AG10803 (cell line): ENCODE results near the gene COX4I2.
"Not testable (repeated sequence)": the region's sequence is repeated elsewhere in the genome, so short reads cannot be mapped to it uniquely, and the experiment has no call there.

ENCODE experiments used
- DNase-seq: peaks from one replicate; pipeline ENCODE4 v3.0.0; 2010; ENCODE audit warnings: low read depth
- H3K4me3 ChIP-seq: 2 replicates; pipeline ENCODE4 v1.5.1; 2011; ENCODE audit warnings: mild to moderate bottlenecking, low read length, control low read depth
- CTCF ChIP-seq: conservative IDR thresholded peaks from 2 replicates; pipeline ENCODE4 v1.5.1; 2011; ENCODE audit warnings: mild to moderate bottlenecking, low read length, control low read depth, inconsistent platforms

Gene COX4I2

GRCh38 chr20:31595654-31596411, 41.9 kb upstream of the COX4I2 start:
- DNase-seq: peak; percentile 97

DNA sequence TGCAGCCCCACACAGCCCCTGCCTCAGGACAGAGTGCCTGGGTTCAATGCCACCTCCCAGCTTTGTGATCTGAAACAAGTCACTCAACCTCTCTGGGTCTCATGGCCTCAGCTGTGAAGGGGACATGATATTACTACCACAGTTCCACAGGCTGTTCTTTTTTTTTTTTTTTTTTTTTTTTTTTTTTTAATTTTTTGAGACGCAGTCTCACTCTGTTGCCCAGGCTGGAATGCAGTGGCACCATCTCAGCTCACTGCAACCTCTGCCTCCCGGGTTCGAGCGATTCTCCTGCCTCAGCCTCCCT, 41.3 kb upstream of the COX4I2 start:
- H3K4me3 ChIP-seq: peak overlapping the region; percentile 24; the same call in 1 of the 2 replicates
- DNase-seq: not testable (repeated sequence)

More at GRCh38 chr20:31595654-31596411, 41.9 kb upstream of the COX4I2 start:
- peak overlapping the region; percentile 24; the same call in 1 of the 2 replicates for H3K4me3 ChIP-seq
- TF ChIP-seq CTCF: no peak

- no peak overlapping the region for H3K4me3 ChIP-seq
- DNase-seq: no peak
- TF ChIP-seq CTCF: no peak
Observed at GRCh38 chr20:31596831-31597480, 40.8 kb upstream of the COX4I2 start.

DNA sequence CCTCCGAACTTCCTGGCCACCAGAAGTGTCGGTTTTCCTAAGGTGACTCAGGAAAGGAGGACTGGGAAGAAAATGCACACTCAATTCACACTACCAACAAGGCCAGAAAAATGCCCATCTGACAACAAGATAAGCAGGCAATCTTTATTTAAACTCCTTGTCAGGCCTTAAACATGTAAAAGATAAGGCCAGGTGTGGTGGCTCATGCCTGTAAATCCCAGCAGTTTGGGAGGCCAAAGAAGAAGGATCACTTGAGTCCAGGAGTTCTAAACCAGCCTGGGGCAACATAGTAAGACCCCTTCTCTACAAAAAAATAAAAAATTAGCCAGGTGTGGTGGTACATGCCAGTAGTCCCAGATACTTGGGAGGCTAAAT, 40.2 kb upstream of the COX4I2 start:
- no peak overlapping the region for H3K4me3 ChIP-seq
- no peak for DNase-seq
- no peak for TF ChIP-seq CTCF

DNA sequence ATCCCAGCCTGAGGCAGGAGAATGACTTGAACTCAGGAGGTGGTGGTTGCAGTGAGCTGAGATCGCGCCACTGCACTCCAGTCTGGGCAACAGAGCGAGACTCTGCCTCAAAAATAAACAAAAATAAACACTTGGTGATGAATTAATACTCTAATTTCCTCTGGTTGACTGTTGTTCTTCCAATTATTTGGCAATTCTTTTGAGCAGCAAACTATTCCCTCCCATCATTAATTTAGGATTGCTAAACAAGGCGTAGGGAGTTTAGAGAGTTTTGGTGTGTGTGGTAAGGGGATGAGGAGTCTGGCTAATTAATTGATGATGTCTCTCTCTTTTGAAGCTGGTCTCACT, 35.3 kb upstream of the COX4I2 start:
- DNase-seq: no peak
- H3K4me3 ChIP-seq: peak overlapping the region; percentile 39
- no peak for TF ChIP-seq CTCF

- TF ChIP-seq CTCF: peak; percentile 26
- peak overlapping the region; percentile 39 for H3K4me3 ChIP-seq
- DNase-seq: peak; percentile 75
Observed at GRCh38 chr20:31602779-31603441, 34.8 kb upstream of the COX4I2 start.

- peak overlapping the region; percentile 96 for H3K4me3 ChIP-seq
- DNase-seq: peak; percentile 87
- no peak for TF ChIP-seq CTCF
Observed at GRCh38 chr20:31603822-31604566, 33.7 kb upstream of the COX4I2 start.
